Activated CD8-positive, alpha-beta memory T cell treated with anti-CD3 and anti-CD28 coated beads, Interleukin-2, amount 50 U/mL, for 24 hours (primary cell): ENCODE results near the gene SRGAP1.

Experiments
- DNase-seq: peaks from one replicate; pipeline ENCODE4 v3.0.0-alpha.2; 2020; ENCODE audit errors: extremely low read depth

SRGAP1 gene

DNA sequence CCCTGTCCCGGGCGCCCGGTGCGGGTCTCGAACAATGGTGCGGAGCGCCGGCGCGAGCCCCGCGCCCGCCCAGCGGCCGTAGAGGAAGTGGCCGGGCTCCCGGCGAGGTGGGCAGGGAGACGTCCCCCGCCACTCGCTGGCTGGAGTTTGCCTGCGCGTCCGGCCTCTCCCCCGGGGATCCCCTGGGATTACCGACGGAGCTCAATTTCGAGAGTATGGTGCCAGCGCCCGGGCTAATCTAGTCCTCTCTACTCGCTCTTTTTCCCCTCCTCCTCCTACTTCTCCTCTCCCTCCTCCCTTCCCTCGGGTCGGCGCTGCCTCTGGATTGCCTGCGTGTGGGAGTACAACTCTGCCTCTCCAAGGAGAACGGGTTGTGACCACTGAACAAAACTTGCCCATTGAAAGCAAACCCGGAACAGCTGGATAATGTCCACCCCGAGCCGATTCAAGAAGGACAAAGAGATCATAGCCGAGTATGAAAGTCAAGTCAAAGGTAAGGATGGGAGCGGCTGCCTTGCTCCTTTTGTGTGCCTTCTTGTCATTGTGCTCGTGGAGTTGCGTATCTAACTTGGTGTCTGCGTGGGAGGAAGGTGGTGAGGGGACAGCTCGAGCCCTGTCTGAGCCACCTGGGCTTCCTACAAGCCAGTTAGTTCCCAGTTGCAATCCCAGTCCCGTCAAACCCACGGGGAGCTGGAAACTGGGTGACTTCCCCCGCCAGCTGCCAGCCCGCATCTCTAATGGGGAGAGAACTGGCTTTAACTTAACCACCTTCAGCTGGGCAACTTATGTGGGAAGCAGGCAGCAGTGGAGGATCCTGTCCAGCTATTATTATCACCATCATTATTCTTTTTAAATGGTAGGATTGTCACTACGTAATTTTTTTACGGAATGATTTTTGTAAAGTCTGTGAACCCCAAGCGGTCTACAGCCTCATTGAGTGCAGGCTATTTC, at the start of gene SRGAP1:
TSS of gene SRGAP1 (plus strand) at position 310 of the 951 bp plus-strand sequence. CDS start at position 427, 117 bp downstream.
- no peak for DNase-seq

GRCh38 chr12:63795032-63795687, 49.3 kb upstream of the SRGAP1 start:
- DNase-seq, result no peak

GRCh38 chr12:63795944-63796343, 48.6 kb upstream of the SRGAP1 start:
- no peak for DNase-seq

DNA sequence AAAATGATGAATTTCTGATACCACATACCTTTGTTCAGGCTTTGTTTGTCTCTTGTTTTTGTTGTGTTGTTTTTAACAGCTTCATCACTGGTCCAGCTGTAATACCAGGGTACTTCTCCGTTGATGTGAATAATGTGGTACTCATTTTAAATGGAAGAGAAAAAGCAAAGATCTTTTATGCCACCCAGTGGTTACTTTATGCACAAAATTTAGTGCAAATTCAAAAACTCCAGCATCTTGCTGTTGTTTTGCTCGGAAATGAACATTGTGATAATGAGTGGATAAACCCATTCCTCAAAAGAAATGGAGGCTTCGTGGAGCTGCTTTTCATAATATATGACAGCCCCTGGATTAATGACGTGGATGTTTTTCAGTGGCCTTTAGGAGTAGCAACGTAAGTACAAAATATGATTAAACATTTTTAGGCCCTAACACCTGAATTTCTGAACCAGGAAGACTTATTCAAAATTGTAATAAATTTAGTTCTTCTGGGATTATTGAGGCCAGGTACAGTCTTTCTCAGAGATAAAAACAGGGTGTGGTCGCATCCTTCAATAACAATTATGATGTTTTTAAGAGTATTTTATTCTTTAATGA, 42.4 kb upstream of the SRGAP1 start:
- no peak for DNase-seq

DNA sequence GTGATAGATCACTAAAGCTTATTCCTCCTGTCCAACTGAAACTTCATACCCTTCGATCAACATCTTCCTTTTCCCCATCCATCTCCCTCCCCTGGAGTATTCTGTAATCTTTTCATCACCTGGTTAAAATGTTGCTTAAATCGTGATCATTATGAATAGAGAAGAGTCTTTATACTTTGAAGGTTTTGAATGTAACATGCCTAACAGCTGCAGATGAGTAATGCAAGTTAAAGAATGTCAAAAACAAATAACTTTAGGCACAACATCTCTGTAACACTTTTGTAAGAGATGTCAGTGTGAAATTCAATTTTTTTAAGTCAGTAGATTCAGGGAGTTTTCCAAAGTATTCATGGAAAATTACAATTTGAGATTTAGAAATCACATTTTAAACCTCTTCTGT, 39.8 kb upstream of the SRGAP1 start:
- DNase-seq, result no peak

DNA sequence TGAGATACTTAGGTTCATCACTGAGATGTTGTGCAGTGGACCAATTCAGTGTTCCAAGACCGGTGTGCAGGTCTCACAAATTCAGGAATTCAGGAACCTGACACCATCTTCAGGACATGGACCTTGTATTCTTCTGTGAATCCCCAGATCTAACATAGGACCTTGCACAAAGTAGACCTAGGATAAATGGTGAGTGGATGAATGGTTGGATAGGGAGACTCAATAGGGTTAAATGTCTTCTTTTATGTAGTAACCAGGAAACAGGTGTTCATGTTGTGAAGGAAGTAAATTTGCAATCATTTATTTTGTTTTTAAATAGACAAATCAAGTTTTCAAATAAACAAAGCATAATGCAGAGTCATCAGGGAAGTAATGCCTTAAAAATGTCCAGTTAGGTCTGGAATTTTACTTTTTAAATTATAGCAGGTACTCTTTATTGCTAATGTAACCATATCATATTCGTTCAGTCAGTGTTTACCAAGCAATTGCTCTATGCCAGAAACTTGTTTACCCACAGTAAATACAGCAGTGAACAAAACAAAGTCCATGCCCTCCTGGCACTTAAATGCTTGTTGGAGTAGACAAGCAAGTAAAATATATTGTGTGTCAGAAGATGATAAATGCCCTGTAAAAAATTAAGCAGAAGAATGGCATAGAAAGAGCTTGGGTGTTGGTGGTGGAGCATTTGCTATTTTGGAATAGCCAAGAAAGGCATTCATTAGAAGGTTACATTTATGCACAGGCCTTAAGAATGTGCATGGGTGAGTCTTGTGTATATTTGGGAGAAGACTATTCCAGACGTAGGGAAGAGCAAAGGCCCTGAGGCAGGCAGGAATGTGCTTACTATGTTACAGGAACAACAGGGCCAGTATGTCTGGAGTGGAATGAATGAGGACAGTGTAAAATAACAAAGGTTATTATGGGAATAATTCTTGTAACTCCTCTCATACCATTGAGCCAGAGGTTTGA, 38.5 kb upstream of the SRGAP1 start:
- no peak for DNase-seq

DNA sequence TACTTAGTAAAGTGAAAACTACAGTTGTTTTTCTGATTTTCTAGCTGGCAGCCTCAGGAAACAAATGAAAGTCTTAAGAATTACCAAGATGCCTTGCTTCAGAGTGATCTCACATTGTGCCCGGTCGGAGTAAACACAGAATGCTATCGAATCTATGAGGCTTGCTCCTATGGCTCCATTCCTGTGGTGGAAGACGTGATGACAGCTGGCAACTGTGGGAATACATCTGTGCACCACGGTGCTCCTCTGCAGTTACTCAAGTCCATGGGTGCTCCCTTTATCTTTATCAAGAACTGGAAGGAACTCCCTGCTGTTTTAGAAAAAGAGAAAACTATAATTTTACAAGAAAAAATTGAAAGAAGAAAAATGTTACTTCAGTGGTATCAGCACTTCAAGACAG, 35.9 kb upstream of the SRGAP1 start:
- no peak for DNase-seq

DNA sequence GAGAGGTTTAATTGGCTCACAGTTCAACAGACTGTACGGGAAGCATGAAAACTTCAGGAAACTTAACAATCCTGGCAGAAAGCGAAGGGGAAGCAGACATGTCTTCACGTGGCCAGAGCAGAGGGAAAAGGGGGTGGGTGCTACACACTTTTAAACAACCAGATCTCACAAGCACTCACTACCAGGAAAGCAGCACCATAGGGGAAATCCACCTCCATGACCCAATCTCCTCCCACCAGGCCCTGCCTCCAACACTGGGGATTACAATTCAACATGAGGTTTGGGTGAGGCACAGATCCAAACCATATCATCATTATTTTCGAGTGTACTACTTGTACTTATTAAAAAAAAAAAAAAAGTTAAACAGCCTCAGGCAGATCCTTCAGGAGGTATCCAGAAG, 34.9 kb upstream of the SRGAP1 start:
- no peak for DNase-seq

- DNase-seq, result no peak
Observed at GRCh38 chr12:63811334-63811733, 33.2 kb upstream of the SRGAP1 start.

- DNase-seq, result no peak
Observed at GRCh38 chr12:63811755-63812154, 32.7 kb upstream of the SRGAP1 start.

GRCh38 chr12:63814146-63814772, 30.2 kb upstream of the SRGAP1 start:
- no peak for DNase-seq

DNA sequence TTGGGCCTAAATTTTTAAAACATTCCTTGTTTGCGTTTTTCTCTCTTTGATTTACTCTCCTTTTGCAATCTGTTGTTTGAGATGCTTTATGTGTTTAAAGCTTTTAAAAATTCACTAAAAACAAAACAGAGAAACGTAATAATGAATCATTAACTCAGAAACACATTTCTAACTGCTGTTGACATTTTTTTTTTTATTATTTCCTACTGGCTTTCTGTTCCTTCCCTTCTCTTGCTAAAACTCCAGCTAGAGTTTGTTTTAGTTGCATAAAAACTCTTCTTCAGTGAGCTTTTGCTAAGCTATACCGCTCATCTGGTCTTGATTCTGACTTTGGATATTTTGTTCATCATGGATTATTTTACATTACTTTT, 29.0 kb upstream of the SRGAP1 start:
- no peak for DNase-seq

DNA sequence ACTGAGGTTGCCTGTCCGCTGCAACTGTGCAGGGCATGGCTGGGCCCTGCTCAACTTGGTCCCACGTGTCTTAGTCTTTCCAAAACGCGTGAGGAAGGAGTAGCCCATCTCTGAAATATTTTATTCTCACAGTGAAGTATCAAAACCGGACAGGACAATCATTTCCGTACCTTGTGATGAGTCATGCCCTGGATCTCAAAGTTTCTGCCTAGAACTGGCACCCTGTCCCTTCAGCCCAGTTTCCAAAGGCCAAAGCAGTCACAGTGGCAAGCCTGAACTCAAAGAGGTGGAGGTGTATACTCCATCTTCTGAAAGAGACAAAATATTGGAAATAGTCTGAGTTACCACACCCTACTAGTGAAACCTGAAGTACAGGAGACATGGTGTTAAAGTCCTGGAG, 28.5 kb upstream of the SRGAP1 start:
- DNase-seq, result no peak

- DNase-seq, result no peak
Observed at GRCh38 chr12:63820427-63820826, 24.1 kb upstream of the SRGAP1 start.

DNA sequence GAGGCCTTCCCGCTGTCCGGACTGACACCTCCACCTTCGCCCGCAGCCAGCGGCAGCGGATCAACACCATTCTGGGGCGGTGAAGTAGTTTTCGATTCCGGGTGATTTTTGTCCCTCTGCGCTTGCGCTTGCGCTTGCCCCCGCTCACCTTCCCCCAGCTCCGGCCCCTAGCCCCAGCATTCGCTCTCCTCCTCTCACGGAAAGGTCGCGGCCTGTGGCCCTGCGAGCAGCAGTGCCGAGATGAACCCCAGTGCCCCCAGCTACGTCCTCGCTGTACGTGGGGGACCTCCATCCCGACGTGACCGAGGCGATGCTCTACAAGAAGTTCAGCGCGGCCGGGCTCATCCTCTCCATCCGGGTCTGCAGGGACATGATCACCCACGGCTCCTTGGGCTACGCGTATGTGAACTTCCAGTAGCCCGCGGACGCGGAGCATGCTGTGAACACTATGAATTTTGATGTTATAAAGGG, 22.7 kb upstream of the SRGAP1 start:
- no peak for DNase-seq

DNA sequence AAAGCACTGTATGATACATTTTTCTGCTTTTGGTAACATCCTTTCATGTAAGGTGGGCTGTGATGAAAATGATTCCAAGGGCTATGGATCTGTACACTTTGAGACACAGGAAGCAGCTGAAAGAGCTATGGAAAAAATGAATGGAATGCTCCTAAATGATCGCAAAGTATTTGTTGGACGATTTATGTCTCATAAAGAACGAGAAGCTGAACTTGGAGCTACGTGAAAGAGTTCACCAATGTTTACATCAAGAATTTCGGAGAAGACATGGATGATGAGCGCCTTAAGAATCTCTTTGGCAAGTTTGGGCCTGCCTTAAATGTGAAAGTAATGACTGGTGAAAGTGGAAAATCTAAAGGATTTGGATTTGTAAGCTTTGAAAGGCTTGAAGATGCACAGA, 22.1 kb upstream of the SRGAP1 start:
- no peak for DNase-seq

- no peak for DNase-seq
Observed at GRCh38 chr12:63823040-63823439, 21.5 kb upstream of the SRGAP1 start.

- DNase-seq, result no peak
Observed at GRCh38 chr12:63826006-63826585, 18.4 kb upstream of the SRGAP1 start.

DNA sequence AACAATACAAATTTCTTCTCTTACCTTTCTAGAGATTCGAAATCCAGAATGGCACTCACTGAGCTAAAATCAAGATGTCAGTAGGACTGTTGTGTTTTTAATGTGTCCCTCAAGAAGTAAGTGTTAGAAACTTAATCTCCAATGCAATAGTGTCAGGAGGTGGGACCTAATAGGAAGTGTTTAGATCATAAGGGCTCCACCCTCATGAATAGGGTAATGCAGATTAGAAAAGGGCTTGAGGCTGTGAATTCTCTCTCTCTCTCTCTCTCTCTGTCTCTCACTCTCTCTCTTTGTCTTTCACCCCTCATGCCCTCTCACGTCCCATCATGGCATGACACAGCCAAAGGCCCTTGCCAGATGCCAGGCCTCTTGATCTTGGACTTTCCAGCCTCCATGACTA, 15.6 kb upstream of the SRGAP1 start:
- DNase-seq, result no peak

DNA sequence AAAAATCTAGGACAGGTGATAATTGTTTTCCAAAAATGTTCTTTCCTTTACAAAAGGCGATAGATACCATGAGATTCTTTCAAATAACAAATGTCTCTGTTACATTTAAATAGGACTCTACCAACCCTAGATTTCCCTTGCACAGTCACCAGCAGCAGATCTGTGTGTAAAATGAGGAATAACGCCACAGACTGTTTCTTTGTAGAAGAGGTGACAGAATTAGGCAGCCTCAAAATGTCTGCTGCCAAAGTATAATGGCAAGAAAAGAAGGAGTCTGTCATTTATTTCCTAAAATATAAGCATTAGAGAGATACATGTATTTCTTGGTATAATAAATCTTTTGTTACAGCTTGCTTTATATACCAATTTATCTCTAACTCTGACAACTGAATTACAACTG, 8.5 kb upstream of the SRGAP1 start:
- no peak for DNase-seq

- DNase-seq, result no peak
Observed at GRCh38 chr12:63836936-63837335, 7.6 kb upstream of the SRGAP1 start.
